Measurements from ENCODE around the gene NUCKS1. TPM values are rescaled to one million over a fixed set of nuclear protein-coding genes. Genes with fewer than 3 reads are reported as not detected.
A peak's percentile ranks its signal among the peaks of the same experiment; 100 is the strongest.

Gene NUCKS1
- total RNA-seq, 1 experiment from 2014 or later = 427 TPM

DNA sequence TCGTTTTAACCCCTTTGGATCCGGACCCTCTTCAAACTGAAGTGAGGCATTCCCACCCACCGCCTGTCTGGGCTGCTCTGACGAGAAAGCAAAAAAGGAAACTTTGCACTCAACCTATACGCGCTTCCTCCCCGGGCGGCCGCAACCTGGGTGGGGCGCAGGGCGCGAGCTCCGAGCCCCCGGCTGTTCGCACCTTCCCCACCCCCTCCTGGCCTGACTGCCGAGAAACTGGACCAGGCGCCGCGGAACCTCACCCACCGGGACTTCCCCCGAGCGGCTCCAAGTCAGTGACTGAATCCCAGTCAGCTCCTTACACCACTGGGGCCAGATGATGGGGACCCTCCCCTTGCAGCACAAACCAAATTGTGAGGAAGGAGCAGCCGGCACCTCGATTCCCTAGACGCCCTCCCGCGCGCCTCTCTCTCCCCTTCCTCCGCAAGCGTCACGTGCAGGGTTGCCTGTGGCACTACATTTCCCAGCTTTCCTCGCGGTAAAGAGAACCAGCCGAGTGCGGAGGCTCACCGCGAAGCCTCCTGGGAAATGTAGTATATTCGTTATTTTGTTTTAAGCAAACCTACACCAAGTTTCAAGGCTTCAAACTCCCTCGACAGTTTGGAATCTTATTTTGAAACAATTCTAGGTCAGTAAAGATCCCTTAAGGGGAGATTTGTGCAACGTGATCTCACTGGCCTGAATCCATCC is 25.2 kb upstream of the NUCKS1 start, which contains the start of gene RAB29:
TSS of gene RAB29 (minus strand) at position 468 of the 702 bp plus-strand sequence. CDS start 526 bp downstream, outside the sequence.
- H3K79me2 ChIP-seq (ENCODE audit: insufficient read depth, low read length) = no peaks in the 10 kb centered on the region
- no peak within 1 kb of the TSS for H2BK15ac ChIP-seq (ENCODE audit: low read depth, low read length)
- Mint-ChIP-seq H3K4me3 (peak within 1 kb of the TSS; percentile 83 to 94), H3K36me3 (ENCODE audit: insufficient read depth in 1 of 3, low read depth in 3 of 3) (peaks cover 0 to 3% (median 3%) of the 10 kb centered on the region in 3 experiments; a peak in 3 of 7 replicates), H3K4me1 (peaks cover 11 to 15% of the 10 kb centered on the region in 2 experiments), H3K27ac (peak within 1 kb of the TSS in 1 of 3 experiments; percentile 54; a peak in 1 of 7 replicates), H3K27me3 (ENCODE audit: low read depth) (peaks cover 63% of the 10 kb centered on the region), H3K9me3 (peaks cover 9 to 13% of the 10 kb centered on the region in 2 experiments; a peak in 4 of 5 replicates)
- no peak within 1 kb of the TSS for H2BK12ac ChIP-seq (ENCODE audit: insufficient read length, low read depth, low read length)
- H3K23ac ChIP-seq (ENCODE audit: insufficient read length, low read depth, low read length) = no peak within 1 kb of the TSS
- H4K20me1 ChIP-seq (ENCODE audit: control insufficient read depth, insufficient read depth, insufficient read length) = no peaks in the 10 kb centered on the region
- H2BK20ac ChIP-seq (ENCODE audit: low read depth, low read length, poor library complexity, severe bottlenecking) = no peak within 1 kb of the TSS
- H4K8ac ChIP-seq (replicated peaks; ENCODE audit: insufficient read length, low read depth, low read length) = no peak within 1 kb of the TSS
- DNase-seq = peak; percentile 86
- H2BK5ac ChIP-seq (ENCODE audit: insufficient read length, low read length) = no peak within 1 kb of the TSS
- no peak within 1 kb of the TSS for H3K56ac ChIP-seq (ENCODE audit: insufficient read length, low read depth, low read length)
- H3K4me1 ChIP-seq (ENCODE audit: insufficient read depth, low read length) = no peaks in the 10 kb centered on the region
- no peak within 1 kb of the TSS for H2AFZ ChIP-seq (ENCODE audit: low read length)
- H3K9me3 ChIP-seq (ENCODE audit: control insufficient read depth, low read depth, low read length) = no peaks in the 10 kb centered on the region
- H3K4ac ChIP-seq (ENCODE audit: low read depth, low read length) = no peak within 1 kb of the TSS
- no peak within 1 kb of the TSS for H3K27ac ChIP-seq (ENCODE audit: insufficient read length, low read depth, low read length)
- H3K27me3 ChIP-seq (ENCODE audit: insufficient read depth, low read length) = peaks cover 3% of the 10 kb centered on the region; the same call in 1 of the 2 replicates
- H3T11ph ChIP-seq (ENCODE audit: low read length) = no peak within 1 kb of the TSS
- WGBS (ENCODE audit: extremely low coverage, insufficient read length, low lambda C conversion rate) = no CpG with 5 or more reads among the region's 40 CpGs
- no peak within 1 kb of the TSS for H3K14ac ChIP-seq (ENCODE audit: insufficient read depth, low read length)
- H3K9ac ChIP-seq (ENCODE audit: extremely low read depth, insufficient read length, low read length) = no peak within 1 kb of the TSS
- no peak within 1 kb of the TSS for H2AK5ac ChIP-seq (ENCODE audit: insufficient read length, low read length)
- H3K4me2 ChIP-seq (ENCODE audit: insufficient read depth, insufficient read length, low read length) = peak within 1 kb of the TSS; percentile 83
- no peak for TF ChIP-seq CTCF (conservative IDR thresholded peaks at IDR 0.05)
- H4K91ac ChIP-seq (ENCODE audit: insufficient read length, low read depth, low read length) = no peak within 1 kb of the TSS
- H3K79me1 ChIP-seq (ENCODE audit: insufficient read depth, low read depth, low read length, poor library complexity, severe bottlenecking) = no peaks in the 10 kb centered on the region
- H3K18ac ChIP-seq (ENCODE audit: insufficient read length, low read depth, low read length) = no peak within 1 kb of the TSS
- H4K5ac ChIP-seq (ENCODE audit: insufficient read length, low read depth, low read length) = no peak within 1 kb of the TSS
- H3K23me2 ChIP-seq (ENCODE audit: insufficient read length, low read depth, low read length, poor library complexity, severe bottlenecking) = peaks cover 6% of the 10 kb centered on the region
- H2BK120ac ChIP-seq (ENCODE audit: low read depth, low read length, poor library complexity, severe bottlenecking) = no peak within 1 kb of the TSS

All from H9 (cell line).